C4-2B (cell line): Measurements from ENCODE around the gene RUNX3.

Source experiments
- CTCF ChIP-seq: fragments of 450-650 bp; conservative IDR thresholded peaks from 2 replicates; pipeline ENCODE4 v1.5.1; 2017; ENCODE audit warnings: mild to moderate bottlenecking
- ZFX ChIP-seq: fragments of 450-650 bp; IDR thresholded peaks from 2 replicates; pipeline ENCODE4 v1.6.1; 2017

- TF ChIP-seq CTCF (no peak), ZFX (no peak)
Observed at GRCh38 chr1:24888061-24888970, 41.8 kb downstream of the RUNX3 start.
